GM18498 (cell line): Measurements from ENCODE around the gene CD59.
"Not testable (repeated sequence)": the region's sequence is repeated elsewhere in the genome, so short reads cannot be mapped to it uniquely, and the experiment has no call there.

Source experiments
- ATAC-seq: cut with Tn5 transposase; IDR thresholded peaks from one replicate; pipeline ENCODE4 v1.9.1; 2021; ENCODE audit warnings: mild to moderate bottlenecking, moderate library complexity; ENCODE audit not compliant: unreplicated experiment

The CD59 gene

DNA sequence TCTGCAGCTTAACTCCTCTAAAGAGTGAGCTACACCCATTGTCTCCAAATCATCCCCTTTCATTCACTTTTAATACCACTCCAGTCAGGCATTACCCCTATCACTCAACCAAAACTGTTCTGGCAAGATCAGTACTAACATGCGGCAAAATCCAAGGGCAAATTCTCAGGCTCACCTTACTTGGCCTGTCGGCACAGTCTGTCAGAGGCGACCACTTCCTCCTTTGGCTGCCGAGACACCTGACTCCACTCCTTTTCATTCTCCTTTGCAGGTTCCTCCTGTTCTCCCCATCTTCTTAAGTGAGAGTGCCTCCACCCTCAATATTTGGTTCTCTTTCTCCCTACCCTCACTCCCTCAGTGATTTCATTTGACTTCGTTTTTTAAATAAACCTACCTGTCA is 39.8 kb downstream of the CD59 start:
- no peak for ATAC-seq

- ATAC-seq = no peak
Measured at GRCh38 chr11:33695051-33695566, 41.1 kb downstream of the CD59 start.

GRCh38 chr11:33694346-33695050 is 41.7 kb downstream of the CD59 start:
- no peak for ATAC-seq

GRCh38 chr11:33692541-33692940 is 43.7 kb downstream of the CD59 start:
- no peak for ATAC-seq

- ATAC-seq = no peak
Measured at GRCh38 chr11:33692013-33692504, 44.2 kb downstream of the CD59 start.

DNA sequence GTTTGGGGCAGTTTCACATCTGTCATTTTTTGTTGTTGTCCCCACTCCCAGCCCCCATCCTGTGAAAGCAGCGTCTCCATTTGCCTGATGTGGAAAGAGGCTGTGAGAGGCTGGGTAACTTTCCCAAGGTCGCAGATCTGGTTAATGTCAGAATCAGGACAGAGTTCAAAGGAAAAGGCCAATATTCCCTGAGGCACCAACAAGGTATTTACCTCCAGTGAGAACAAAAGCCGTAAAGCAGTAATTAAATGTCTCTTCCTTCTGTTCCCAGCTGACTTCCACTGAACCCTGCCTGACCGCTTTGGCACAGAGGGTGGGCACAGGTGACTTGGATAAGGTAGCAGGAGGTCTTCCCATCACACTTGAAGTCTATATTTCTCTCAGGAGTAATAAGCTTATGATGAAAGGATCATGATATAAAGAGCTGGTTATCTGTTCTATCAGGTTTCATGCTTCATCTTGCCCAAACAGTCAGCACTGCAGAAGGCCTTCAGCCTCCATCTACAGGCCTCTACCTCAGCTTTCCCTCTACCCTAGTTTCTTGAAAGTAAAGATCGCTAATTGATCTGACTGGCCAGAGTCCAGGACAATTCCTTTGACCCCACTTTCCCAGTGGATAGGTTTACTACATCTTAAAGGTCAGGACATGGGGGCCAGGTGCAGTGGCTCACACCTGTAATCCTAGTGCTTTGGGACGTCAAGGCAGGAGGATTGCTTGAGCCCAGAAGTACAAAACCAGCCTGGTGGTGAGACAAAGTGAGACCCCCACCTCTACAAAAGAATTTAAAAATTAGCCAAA is 45.0 kb downstream of the CD59 start:
- ATAC-seq = no peak

DNA sequence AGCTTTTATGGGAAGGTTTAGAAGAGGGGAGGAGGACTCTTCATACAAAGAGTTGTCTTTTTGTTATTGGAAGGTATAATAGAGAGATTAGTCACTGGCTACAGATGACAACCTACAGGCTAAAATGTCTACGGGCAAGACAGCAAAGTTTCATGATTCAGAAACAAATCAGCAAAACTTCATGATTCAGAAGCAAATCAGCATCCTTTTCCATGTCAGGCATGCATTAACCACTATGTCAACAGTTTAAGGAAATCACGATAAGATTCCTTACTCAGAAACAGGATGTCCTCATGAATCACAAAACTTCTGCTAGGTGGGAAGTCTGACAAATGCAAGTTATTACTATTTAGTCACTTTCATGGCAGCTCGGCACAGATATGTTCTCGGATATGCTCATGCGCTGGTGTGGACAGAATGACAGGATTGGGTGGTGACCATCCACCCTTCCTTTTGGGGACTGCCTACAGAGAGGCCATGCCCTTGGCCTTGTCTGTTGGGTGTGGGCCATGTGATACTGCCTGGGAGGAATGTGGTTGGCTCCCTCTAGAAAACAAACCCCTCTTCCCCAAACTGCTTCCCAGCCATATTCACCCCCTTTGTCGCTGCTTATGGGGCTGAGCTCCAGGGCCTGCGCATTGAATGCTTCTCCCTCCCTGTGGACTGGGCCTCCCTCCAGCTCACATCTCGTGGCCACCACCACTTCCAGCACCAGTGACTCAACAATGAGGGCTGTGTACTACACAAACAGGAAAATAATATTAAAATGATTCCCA is 45.7 kb downstream of the CD59 start:
- no peak for ATAC-seq

- ATAC-seq = no peak
Measured at GRCh38 chr11:33689501-33689900, 46.7 kb downstream of the CD59 start.

GRCh38 chr11:33689085-33689484 is 47.1 kb downstream of the CD59 start:
- ATAC-seq = no peak

GRCh38 chr11:33687733-33688479 is 48.3 kb downstream of the CD59 start:
- no peak for ATAC-seq

DNA sequence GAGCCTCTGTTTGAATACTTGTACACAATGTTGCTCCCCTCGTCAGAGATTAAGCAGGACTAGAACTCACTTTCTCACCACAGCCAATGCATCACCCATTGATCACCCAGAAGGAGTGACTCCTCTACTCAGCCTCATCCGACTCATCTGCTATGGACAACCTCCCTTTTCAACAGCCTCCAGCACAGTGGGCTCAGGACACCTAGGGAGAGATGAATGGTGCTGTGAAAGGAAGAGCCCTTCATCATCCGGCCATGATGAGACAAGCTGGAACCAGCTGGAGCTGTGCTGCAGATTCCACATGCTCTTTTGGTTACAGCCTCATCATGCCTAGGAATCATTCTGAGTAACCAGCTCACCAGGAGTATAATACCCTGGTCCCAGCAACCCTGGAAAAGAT is 51.1 kb downstream of the CD59 start:
- ATAC-seq = no peak

DNA sequence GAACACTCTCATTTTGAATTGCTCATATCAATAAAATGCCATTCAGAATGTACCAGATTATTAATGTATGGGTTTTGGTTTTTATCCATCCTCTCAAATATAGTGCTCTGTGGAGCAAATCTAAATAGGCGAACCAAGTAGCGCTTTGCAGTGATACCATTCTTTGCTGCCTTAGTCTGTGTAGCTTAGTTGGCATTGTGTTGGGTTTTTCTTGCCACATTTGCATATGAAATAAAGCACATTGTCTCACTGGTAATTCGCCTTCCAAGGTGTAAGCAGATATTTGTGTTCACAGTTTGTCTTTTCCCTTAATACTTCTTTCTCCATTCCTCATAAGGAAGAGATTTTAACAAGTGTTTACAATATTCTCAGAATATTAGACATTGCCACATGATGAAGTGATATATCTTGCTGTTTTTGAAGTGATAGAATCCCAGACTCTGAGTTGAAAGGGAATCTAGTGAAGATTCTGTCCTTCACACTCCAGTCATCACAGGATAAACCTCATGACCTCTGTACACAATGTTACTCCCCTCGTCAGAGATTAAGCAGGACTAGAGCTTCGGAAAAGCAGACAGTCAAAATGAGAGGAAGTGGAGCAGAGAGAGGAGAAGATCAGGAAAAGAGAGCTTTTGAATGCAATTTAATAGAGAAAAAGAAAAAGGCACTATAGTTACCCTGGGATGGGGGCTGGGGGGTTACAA is 52.1 kb downstream of the CD59 start:
- ATAC-seq = no peak

DNA sequence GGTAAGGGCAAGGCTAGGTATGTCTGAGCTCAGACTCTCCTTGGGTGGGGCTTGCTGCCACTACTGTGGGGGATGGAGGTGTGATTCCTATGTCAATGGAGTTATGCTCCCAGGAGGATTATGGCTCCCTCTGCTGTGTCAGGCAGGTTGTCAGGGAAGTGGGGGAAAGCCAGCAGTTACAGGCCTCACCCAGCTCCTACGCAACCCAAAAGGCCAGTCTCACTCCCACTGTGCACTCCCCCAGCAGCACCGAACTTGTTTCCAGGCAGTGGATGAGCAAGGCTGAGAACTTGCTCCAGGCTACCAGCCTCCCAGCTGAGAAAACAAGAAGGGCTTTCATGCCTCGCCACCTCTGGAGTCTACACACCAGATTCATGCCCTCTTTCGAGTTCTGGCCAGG is 53.8 kb downstream of the CD59 start:
- no peak for ATAC-seq

DNA sequence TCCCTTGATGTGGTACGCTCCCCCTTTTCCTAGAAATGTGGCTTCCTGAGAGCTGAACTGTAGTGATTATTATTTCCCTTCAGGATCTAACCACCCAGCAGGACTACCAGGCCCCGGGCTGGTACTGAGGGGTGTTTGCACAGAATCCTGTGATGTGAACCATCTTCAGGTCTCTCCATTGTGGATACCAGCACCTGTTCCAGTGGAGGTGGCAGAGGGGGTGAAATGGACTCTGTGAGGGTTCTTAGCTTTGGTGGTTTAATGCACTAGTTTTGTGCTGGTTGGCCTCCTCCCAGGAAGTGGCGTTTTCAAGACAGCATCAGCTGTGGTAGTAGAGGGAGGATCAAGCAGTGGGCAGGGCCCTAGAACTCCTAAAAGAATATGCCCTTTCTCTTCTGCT is 54.2 kb downstream of the CD59 start:
- no peak for ATAC-seq

DNA sequence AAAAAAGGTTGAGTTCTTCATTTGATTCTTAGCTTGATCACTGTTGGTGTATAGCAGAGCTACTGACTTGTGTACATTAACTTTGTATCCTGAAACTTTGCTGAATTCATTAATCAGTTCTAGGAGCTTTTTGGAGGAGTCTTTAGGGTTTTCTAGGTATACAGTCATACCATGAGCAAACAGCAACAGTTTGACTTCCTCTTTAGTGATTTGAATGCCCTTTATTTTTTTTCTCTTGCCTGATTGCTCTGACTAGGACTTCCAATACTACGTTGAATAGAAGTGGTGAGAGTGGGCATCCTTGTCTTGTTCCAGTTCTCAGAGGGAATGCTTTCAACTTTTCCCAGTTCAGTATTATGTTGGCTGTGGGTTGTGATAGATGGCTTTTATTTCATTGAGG is 57.6 kb downstream of the CD59 start:
- ATAC-seq = not testable (repeated sequence)

DNA sequence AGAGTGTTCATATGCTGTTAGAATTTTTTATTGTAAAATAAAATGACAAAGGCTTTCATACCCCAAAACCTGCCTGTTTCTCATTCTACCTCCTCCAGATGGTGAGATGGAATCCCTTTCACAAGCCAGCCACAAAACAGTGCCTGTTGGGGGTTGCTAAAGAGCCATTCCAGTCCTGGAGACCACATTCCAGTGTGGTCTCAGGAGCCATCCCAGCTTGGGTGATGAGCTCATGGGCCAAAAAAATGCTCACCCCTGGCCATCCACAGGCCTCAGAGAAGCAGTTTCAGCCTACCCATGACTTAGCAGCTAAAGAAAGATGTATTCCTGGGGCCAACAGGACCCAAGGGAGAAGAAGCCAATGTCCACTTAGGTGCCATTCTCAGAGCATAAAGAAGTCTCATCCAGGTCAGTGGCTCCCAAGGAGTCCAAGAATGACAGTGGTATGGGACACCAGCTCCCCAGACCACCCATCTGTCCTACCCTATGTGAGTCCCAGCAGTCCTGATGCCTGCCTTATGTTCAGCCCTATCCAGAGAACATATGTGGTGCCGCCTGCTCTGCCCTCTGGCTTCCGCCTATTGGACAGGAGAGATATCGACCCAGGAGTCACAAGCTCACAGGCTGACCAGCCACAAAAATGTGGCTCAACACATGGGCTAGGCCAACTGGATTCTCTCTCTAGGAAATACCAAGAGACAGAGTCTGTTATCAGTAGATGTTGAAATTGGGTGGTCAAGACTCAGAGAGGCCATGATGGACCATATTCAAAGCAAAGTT is 62.0 kb downstream of the CD59 start:
- ATAC-seq = no peak

DNA sequence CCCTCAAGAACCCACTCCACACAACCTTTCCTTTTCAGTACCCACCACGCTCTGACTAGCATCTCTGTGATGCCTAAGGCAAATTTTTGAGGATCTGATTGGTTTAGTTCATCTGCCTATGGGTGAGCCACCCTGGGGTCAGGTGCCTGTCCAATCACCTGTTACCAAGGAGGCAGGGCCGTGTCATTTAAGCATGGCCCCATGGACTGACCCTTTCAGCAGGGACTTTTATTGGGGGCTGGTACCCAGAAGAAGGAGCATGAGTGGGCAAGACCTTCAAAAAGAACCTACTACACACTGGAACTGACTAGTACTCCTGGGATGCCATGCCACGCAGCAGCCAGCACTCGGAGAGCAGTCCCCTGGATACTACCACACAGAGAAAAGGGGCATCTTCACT is 64.0 kb downstream of the CD59 start:
- no peak for ATAC-seq

GRCh38 chr11:33670250-33671011 is 65.8 kb downstream of the CD59 start:
- no peak for ATAC-seq
